Esophagus squamous epithelium (tissue), 4 donors: ENCODE data around the gene BPGM.

Source experiments
- CTCF ChIP-seq, 6 experiments: fragments of 450-650 bp in 4 of 6; fragments of 200-600 bp in 2 of 6; sonication (generic) in 2 of 6; IDR thresholded peaks; one replicate each; pipeline ENCODE4 v1.5.1; 2016 to 2019; ENCODE audit warnings: antibody characterized with exemption in 6 of 6, mild to moderate bottlenecking in 4 of 6, moderate library complexity in 4 of 6
- POLR2A ChIP-seq, 4 donors: fragments of 450-650 bp; IDR thresholded peaks; one replicate each; pipeline ENCODE4 v1.6.1; 2017; ENCODE audit warnings: antibody characterized with exemption in 4 of 4, mild to moderate bottlenecking in 4 of 4, moderate library complexity in 3 of 4

GRCh38 chr7:134632937-134633540 is 13.6 kb upstream of the BPGM start:
- TF ChIP-seq POLR2A (IDR thresholded peaks at IDR 0.05) = no peak
- TF ChIP-seq CTCF (IDR thresholded peaks at IDR 0.05) = peak in 5 of 6 experiments; percentile 49 to 78 (median 56)
